Nephron progenitor cell (in vitro differentiated cells): ENCODE data around the gene FAM53B.

Experiments used
- DNase-seq: peaks from one replicate; pipeline ENCODE4 v3.0.0; 2021
- H3K27ac Mint-ChIP-seq: 2 replicates; pipeline ENCODE4 v1.8.0; 2021; ENCODE audit warnings: mild to moderate bottlenecking, moderate library complexity, mixed read lengths
- H3K27me3 Mint-ChIP-seq: 2 replicates; pipeline ENCODE4 v1.8.0; 2021; ENCODE audit warnings: mild to moderate bottlenecking, low read depth, mixed read lengths; ENCODE audit not compliant: poor library complexity
- H3K36me3 Mint-ChIP-seq: 2 replicates; pipeline ENCODE4 v1.8.0; 2021; ENCODE audit warnings: low read depth, mixed read lengths
- H3K4me1 Mint-ChIP-seq: 2 replicates; pipeline ENCODE4 v1.8.0; 2021; ENCODE audit warnings: mixed read lengths
- H3K4me3 Mint-ChIP-seq: 2 replicates; pipeline ENCODE4 v1.8.0; 2021; ENCODE audit warnings: mild to moderate bottlenecking, moderate library complexity, mixed read lengths
- H3K9me3 Mint-ChIP-seq: 2 replicates; pipeline ENCODE4 v1.8.0; 2021; ENCODE audit warnings: mild to moderate bottlenecking, moderate library complexity, mixed read lengths
- CTCF ChIP-seq: fragments of 200-600 bp; sonication (generic); IDR thresholded peaks from 2 replicates; pipeline ENCODE4 v1.5.0; 2021; ENCODE audit warnings: antibody characterized with exemption

Gene FAM53B

GRCh38 chr10:124569623-124570470 is 174.3 kb downstream of the FAM53B start:
- Mint-ChIP-seq H3K36me3 (peaks cover 8% of the 10 kb centered on the region), H3K27me3 (peaks cover 4% of the 10 kb centered on the region), H3K27ac (no peak overlapping the region), H3K9me3 (peaks cover 10% of the 10 kb centered on the region), H3K4me1 (peaks cover 22% of the 10 kb centered on the region), H3K4me3 (no peak overlapping the region)
- TF ChIP-seq CTCF: no peak
- DNase-seq: no peak
